Colon (tissue), 2 donors: ENCODE results near the gene NUBP2.

Experiments
- FAIRE-seq: peaks from 2 replicates; lab custom pipeline; 2012; peaks lifted over from hg19 to GRCh38; lab: Jason Lieb, UNC
- donor health status: control.
- donor health status: control.

NUBP2 gene

DNA sequence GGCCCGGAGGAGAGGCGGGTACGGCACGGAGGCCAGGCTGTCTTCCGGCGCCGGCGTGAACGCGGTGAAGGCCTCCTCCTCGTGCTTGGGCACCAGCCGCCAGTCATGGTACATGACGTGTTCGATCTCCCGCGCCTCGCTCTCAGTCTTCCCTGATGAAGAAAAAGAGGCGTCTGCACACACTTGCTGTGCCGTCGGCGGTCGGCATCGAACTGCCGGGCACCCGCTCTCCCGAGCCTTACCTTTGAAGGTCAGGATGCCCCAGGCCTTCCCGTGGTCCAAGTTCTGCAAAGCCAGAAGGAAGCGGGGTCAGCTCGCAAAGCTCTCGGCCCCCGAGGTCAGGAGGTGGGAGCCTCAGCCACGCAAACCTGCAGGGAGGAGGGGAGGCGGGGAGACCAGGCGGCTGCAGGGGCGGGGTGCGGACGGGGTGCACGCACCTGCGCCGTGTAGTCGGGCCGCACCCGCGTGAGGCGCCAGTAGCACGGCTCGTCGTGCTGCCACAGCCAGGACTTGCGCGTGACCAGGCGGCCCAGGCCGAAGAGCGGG lies 10.3 kb upstream of the NUBP2 start, which contains the start of gene EME2:
TSS of gene EME2 (plus strand) at position 449 of the 546 bp plus-strand sequence. CDS start 418 bp downstream, outside the sequence.
- no peak for FAIRE-seq

GRCh38 chr16:1772908-1773702 lies 9.7 kb upstream of the NUBP2 start, which contains the start of gene MRPS34:
MRPS34 (minus strand) TSS chr16:1773134; CDS start chr16:1773119, 15 bp downstream.
- no peak for FAIRE-seq

DNA sequence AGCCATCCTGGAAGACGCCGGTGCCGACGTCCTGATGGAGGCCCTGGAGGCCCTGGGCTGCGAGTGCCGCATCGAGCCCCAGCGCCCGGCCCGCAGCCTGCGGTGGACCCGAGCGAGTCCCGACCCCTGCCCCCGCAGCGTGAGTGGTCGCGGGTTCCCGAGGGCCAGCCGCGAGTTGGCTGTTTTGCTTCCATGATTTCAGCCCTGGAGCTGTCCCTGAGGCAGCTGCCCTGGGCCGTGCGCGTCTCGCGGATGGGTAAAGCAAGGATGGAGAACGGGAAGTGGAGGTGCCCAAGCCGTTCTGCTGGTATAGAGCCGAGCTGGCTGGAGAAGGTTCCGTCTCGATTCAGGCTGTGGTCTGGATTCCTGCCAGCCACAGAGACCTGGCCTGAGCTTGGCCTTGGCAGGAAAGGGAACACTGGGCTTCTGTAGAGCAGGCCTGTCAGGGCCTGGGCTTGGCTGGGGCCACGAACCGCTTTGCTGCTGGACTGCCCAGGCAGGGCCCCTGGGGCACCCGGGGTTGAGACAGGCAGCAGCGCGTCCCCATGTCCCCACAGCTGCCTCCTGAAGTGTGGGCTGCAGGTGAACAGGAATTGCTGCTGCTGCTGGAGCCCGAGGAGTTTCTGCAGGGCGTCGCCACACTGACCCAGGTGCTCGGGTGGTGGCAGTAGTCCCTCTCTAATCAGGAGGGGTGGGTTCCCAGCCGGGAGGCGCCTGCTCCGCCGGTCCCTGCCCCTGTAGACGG lies 8.9 kb upstream of the NUBP2 start:
- no peak for FAIRE-seq

DNA sequence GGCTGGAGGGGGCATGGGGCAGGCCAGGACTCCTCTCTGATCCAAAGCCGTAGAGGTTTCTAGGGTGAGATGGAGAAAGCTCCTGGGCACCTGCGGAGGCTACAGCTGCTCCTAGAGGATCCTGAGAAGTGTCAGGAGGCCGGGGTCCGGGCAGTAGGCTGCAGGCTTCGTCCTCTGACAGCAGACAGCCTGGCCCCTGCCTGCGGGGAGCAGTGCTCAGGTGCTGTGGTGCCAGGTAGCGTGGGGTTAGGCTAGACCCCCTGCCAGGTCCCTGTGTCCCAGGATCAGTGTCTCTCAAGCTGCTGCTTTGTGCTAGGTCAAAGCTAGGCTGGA lies 8.3 kb upstream of the NUBP2 start:
- FAIRE-seq: no peak

- FAIRE-seq: no peak
Measured at GRCh38 chr16:1775006-1775845, 7.5 kb upstream of the NUBP2 start.

GRCh38 chr16:1775846-1776671 lies 6.7 kb upstream of the NUBP2 start:
- FAIRE-seq: no peak

DNA sequence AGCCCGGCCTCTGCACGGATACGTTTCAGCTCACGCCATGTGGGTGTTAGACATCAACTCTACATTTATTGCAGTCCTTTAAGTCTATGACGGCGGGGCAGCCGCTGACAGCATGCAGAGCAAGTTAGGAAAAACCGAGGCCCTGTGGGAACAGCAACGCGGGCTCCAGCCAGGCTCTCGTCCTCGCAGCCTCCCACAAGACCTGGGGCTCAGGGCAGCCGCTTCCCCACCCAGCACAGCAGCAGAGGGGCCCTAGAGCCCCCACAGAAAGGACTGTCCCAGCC lies 6.1 kb upstream of the NUBP2 start:
- no peak for FAIRE-seq

DNA sequence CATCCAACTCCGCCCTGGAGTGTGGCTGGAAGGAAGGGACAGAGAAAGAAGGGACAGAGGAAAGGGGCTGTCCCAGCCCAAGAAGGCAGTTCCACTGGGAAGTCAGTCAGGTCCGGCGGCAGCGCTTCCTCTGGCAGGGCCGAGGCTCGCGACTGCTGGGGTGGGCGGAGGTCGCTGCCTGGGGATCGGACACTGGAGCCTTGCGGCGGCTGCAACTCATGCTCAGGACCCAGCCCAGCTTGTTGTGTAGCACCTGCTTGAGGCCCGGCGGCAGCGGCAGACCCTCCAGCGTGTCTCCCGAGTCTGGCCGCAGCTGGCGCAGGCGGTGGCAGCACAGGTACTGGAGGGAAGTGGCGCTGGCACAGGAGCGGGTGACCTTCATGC lies 5.8 kb upstream of the NUBP2 start:
- no peak for FAIRE-seq

GRCh38 chr16:1777375-1778199 lies 5.2 kb upstream of the NUBP2 start:
- no peak for FAIRE-seq

DNA sequence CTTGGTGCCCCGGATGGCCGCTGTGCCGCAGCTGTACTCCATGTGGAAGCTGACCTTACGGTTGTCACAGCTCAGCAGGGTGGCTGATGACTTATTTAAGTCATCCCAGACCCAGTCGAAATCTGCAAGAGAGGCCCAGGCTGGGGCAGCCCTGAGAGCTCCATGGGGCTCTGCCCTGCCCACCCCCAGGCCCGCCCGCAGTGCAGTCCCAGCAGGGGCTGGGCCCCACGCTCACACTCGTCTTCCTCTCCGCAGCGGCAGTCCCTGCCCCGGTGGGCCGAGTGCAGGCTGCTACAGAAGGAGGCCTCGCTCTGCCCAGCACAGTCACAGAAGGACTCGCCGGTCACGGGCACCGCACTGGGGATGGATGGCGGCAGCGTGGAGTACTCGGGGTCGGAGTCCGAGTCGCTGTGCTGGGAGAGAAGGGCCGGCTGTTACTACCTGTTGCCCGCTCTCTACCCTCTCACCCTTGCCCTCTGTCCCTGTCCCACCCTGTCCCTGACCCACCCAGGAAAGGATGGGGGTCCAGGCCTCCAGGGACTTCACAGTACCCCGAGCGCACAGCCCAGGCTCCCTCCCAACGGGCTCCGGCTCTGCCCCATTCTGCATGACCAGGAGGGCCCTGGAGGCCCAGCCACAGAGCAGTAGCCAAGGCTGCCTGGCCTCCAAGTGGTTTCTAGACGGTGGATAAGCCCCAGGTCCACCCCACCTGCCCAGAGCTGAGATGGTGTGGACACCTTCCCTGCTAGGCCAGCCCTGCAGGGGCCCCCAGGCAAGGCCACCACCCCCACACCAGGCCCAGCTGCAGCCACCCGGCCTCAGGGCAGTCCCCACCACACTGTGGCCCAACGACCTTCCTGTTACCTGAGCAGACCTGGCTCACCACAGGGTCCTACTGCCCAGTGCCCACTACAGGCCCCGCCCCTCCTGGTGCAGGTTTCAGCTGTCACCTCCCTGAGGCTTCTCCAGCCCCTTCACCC lies 4.3 kb upstream of the NUBP2 start:
- FAIRE-seq: no peak

- FAIRE-seq: no peak
Measured at GRCh38 chr16:1779234-1779701, 3.5 kb upstream of the NUBP2 start.

DNA sequence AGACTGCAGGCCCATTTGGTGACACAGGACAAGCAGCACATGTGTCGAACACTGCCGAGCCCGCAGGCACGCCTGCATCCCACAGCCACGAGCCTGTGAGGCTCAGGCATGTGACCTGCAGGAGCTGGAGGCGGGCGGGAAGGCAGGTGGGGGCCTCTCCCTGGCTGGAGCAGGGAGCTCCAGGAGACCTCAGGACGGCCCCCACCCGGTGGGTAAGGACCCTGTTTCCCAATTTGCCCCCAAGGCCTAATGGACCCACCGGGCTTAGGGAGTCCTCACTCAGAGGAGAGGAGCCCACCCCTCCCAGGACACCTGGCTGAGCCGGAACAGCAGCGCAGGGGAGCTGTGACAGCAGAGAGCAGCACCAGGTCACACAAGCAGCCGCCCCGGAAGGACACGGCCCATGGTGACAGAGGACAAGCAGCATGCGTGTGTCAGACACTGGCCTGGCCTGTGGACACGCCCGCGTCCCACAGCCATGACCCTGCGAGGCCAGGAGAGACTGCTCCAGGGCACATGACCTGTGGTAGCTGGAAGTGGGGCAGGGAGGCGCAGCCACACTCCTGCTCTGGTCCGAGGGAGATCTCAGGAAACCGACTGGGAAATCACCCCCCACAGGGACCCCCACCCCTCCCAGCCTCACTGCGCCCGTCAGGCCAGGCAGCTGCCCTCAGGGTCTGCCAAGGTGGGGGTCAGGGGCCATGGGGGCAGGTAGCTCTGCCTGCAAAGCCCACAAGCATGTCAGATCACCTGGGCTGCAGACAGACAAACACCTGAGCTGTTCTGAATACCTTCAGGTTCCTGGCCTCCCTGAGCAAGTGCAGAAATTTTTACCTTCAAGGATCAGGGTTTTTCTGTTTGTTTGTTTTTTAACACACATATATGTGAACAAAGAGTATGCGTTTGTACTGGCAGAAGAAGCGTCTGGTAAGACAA lies 2.8 kb upstream of the NUBP2 start:
- FAIRE-seq: no peak

DNA sequence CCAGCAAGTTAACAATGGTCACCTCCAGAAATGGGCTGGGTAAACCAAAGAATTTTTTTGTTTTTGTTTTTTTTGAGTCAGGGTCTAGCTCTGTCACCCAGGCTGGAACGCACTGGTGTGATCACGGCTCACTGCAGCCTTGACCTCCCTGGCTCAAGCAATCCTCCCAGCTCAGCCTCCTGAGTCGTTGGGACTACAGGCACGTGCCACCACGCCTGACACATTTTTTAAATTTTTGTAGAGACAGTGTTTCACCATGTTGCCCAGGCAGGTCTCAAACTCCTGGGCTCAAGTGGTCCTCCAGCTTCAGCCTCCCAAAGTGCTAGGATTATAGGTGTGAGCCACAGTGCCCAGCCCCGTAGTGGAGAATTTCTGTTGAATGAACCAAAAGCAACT lies 2.1 kb upstream of the NUBP2 start:
- no peak for FAIRE-seq

GRCh38 chr16:1781254-1781653 lies 1.5 kb upstream of the NUBP2 start:
- FAIRE-seq: no peak

- no peak for FAIRE-seq
Measured at GRCh38 chr16:1781758-1782407, 877 bp upstream of the NUBP2 start.

GRCh38 chr16:1784977-1785845 lies 2.5 kb downstream of the NUBP2 start:
- FAIRE-seq: no peak

DNA sequence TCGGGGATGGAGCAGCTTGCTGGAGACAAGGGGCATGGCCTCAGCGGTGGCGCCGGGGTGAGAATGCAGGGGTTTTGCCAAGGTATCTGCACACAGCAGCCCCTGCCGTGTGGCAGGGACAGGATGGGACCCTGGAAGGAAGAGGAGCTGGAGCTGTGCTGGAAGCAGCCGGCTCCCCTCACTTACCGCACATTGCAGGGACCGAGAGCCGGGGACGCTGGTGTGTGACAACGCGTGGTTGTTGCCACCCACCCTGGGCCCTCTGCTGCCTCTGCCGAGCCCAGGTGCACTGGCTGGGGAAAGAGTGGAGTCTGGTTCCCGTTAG lies 3.0 kb downstream of the NUBP2 start:
- no peak for FAIRE-seq
